WTC11 (cell line): ENCODE measurements around the gene FRS2. TPM values are rescaled to one million over a fixed set of nuclear protein-coding genes. Genes with fewer than 3 reads are reported as not detected.

ENCODE experiments used
- ATAC-seq: fragments of 200-7000 bp; cut with Tn5 transposase; 2 replicates; pipeline ENCODE4 v1.10.0; 2021; ENCODE audit warnings: mild to moderate bottlenecking, moderate library complexity
- CTCF ChIA-PET: fragments of 300-600 bp; sonication (Branson Sonifier 250); formaldehyde crosslinking; loops from one replicate; lab custom pipeline; 2021; ENCODE audit warnings: antibody characterized with exemption; lab: Charles Lee
- POLR2A ChIA-PET: fragments of 350-600 bp; sonication (Branson Sonifier 250); formaldehyde crosslinking; loops from one replicate; lab custom pipeline; 2021; ENCODE audit warnings: antibody characterized with exemption; lab: Charles Lee
- DNase-seq: peaks from one replicate; pipeline ENCODE4 v3.0.0; 2021; ENCODE audit warnings: low spot score
- H3K27ac Mint-ChIP-seq: 2 replicates; pipeline ENCODE4 v1.8.0; 2021; ENCODE audit warnings: mixed read lengths
- H3K27me3 Mint-ChIP-seq: 2 replicates; pipeline ENCODE4 v1.8.0; 2021; ENCODE audit warnings: low read depth, mild to moderate bottlenecking, moderate library complexity, mixed read lengths
- H3K36me3 Mint-ChIP-seq: 2 replicates; pipeline ENCODE4 v1.8.0; 2021; ENCODE audit warnings: mixed read lengths
- H3K4me1 Mint-ChIP-seq: 2 replicates; pipeline ENCODE4 v1.8.0; 2022; ENCODE audit warnings: mixed read lengths
- H3K4me3 Mint-ChIP-seq: 2 replicates; pipeline ENCODE4 v1.8.0; 2021; ENCODE audit warnings: mild to moderate bottlenecking, moderate library complexity, mixed read lengths
- H3K9me3 Mint-ChIP-seq: 2 replicates; pipeline ENCODE4 v1.8.0; 2021; ENCODE audit warnings: mixed read lengths
- AR ChIP-seq: fragments of 250-450 bp; sonication (Bioruptor Pico); IDR thresholded peaks from 2 replicates; pipeline ENCODE4 v1.9.0; 2021; ENCODE audit warnings: mild to moderate bottlenecking
- ELF4 ChIP-seq: sonication (generic); formaldehyde crosslinking; IDR thresholded peaks from 2 replicates; pipeline ENCODE4 v1.8.1; 2022; ENCODE audit warnings: low read depth, mild to moderate bottlenecking, moderate library complexity, missing genetic modification reagents
- FOXJ3 ChIP-seq: sonication (generic); formaldehyde crosslinking; IDR thresholded peaks from 2 replicates; pipeline ENCODE4 v1.9.0; 2021; ENCODE audit warnings: missing genetic modification reagents, mild to moderate bottlenecking, borderline replicate concordance
- FOXP1 ChIP-seq: sonication (generic); formaldehyde crosslinking; IDR thresholded peaks from 2 replicates; pipeline ENCODE4 v1.8.0; 2022; ENCODE audit warnings: missing genetic modification reagents, mild to moderate bottlenecking, moderate library complexity, borderline replicate concordance
- FOXP4 ChIP-seq: sonication (generic); formaldehyde crosslinking; IDR thresholded peaks from 2 replicates; pipeline ENCODE4 v1.8.0; 2022; ENCODE audit warnings: mild to moderate bottlenecking, missing genetic modification reagents
- JAZF1 ChIP-seq: fragments of 250-450 bp; sonication (Bioruptor Pico); IDR thresholded peaks from 2 replicates; pipeline ENCODE4 v1.9.0; 2021; ENCODE audit warnings: moderate library complexity, mild to moderate bottlenecking, inconsistent platforms
- KAT7 ChIP-seq: sonication (generic); formaldehyde crosslinking; IDR thresholded peaks from 2 replicates; pipeline ENCODE4 v1.8.1; 2023; ENCODE audit warnings: missing genetic modification reagents, mild to moderate bottlenecking, borderline replicate concordance
- MAX ChIP-seq: sonication (generic); formaldehyde crosslinking; IDR thresholded peaks from 2 replicates; pipeline ENCODE4 v1.8.0; 2022; ENCODE audit warnings: mild to moderate bottlenecking, missing genetic modification reagents
- MXD4 ChIP-seq: fragments of 250-450 bp; sonication (Bioruptor Pico); IDR thresholded peaks from 2 replicates; pipeline ENCODE4 v1.8.0; 2021; ENCODE audit warnings: mild to moderate bottlenecking, moderate library complexity, borderline replicate concordance
- NFATC4 ChIP-seq: fragments of 250-450 bp; sonication (Bioruptor Pico); IDR thresholded peaks from 2 replicates; pipeline ENCODE4 v1.9.0; 2021; ENCODE audit warnings: mild to moderate bottlenecking
- PREB ChIP-seq: sonication (generic); formaldehyde crosslinking; IDR thresholded peaks from 2 replicates; pipeline ENCODE4 v1.8.1; 2022; ENCODE audit warnings: mild to moderate bottlenecking, missing genetic modification reagents, moderate library complexity, borderline replicate concordance
- SOX15 ChIP-seq: fragments of 250-450 bp; sonication (Bioruptor Pico); IDR thresholded peaks from 2 replicates; pipeline ENCODE4 v1.9.0; 2021; ENCODE audit warnings: mild to moderate bottlenecking
- USF2 ChIP-seq: sonication (generic); formaldehyde crosslinking; IDR thresholded peaks from 2 replicates; pipeline ENCODE4 v1.8.1; 2023; ENCODE audit warnings: mild to moderate bottlenecking, missing genetic modification reagents, moderate library complexity
- ZNF219 ChIP-seq: sonication (generic); formaldehyde crosslinking; IDR thresholded peaks from 2 replicates; pipeline ENCODE4 v1.8.0; 2023; ENCODE audit warnings: missing genetic modification reagents, mild to moderate bottlenecking, borderline replicate concordance
- ZNF281 ChIP-seq: sonication (generic); formaldehyde crosslinking; IDR thresholded peaks from 2 replicates; pipeline ENCODE4 v1.8.0; 2023; ENCODE audit warnings: mild to moderate bottlenecking, missing genetic modification reagents
- ZNF396 ChIP-seq: fragments of 250-450 bp; sonication (Bioruptor Pico); IDR thresholded peaks from 2 replicates; pipeline ENCODE4 v1.8.0; 2021; ENCODE audit warnings: mild to moderate bottlenecking, moderate library complexity, borderline replicate concordance
- ZNF423 ChIP-seq: fragments of 250-450 bp; sonication (Bioruptor Pico); IDR thresholded peaks from 2 replicates; pipeline ENCODE4 v2.1.2; 2022; ENCODE audit warnings: mild to moderate bottlenecking, moderate library complexity
- ZNF512 ChIP-seq: sonication (generic); formaldehyde crosslinking; IDR thresholded peaks from 2 replicates; pipeline ENCODE4 v1.8.1; 2022; ENCODE audit warnings: missing genetic modification reagents, borderline replicate concordance
- ZNF671 ChIP-seq: fragments of 250-450 bp; sonication (Bioruptor Pico); IDR thresholded peaks from 2 replicates; pipeline ENCODE4 v1.8.0; 2021; ENCODE audit warnings: mild to moderate bottlenecking
- ZSCAN18 ChIP-seq: fragments of 250-450 bp; sonication (Bioruptor Pico); IDR thresholded peaks from 2 replicates; pipeline ENCODE4 v2.1.2; 2022; ENCODE audit warnings: mild to moderate bottlenecking, moderate library complexity
- total RNA-seq: library from RNA; stranded (reverse); gene quantifications from 3 replicates; pipeline ENCODE4 v1.2.3, GENCODE V29; 2021

Gene FRS2
- total RNA-seq, 1 experiment from 2014 or later = 26.1 TPM

- DNase-seq (no peak), ATAC-seq (no peak)
- TF ChIP-seq NFATC4 (CRISPR knock-in tag) (no peak), JAZF1 (no peak), ZNF423 (CRISPR knock-in tag) (no peak), AR (CRISPR knock-in tag) (no peak), ZNF396 (CRISPR knock-in tag) (no peak), MXD4 (CRISPR knock-in tag) (no peak), PREB (CRISPR knock-in tag) (no peak), KAT7 (CRISPR knock-in tag) (no peak), FOXP1 (CRISPR knock-in tag) (no peak), ZNF281 (no peak), ZSCAN18 (CRISPR knock-in tag) (no peak), FOXP4 (CRISPR knock-in tag) (no peak), ZNF512 (CRISPR knock-in tag) (no peak), USF2 (no peak), FOXJ3 (no peak), ZNF219 (CRISPR knock-in tag) (no peak), MAX (CRISPR knock-in tag) (no peak), SOX15 (CRISPR knock-in tag) (no peak), ZNF671 (CRISPR knock-in tag) (no peak), ELF4 (CRISPR knock-in tag) (no peak)
- Mint-ChIP-seq H3K36me3 (peaks cover 28% of the 10 kb centered on the region), H3K27ac (no peak overlapping the region), H3K27me3 (no peaks in the 10 kb centered on the region), H3K4me3 (no peak overlapping the region), H3K9me3 (no peaks in the 10 kb centered on the region), H3K4me1 (peaks cover 5% of the 10 kb centered on the region)
- ChIA-PET CTCF (interaction anchor here (0.6 kb wide), 1 partner anchor 218 kb away, joined by 4 read pairs; no protein-coding TSS in a partner anchor), POLR2A (no interaction called here)
These were observed 105.2 kb downstream of the FRS2 start for GRCh38 chr12:69575346-69575745.
